Neural cell (in vitro differentiated cells): Measurements from ENCODE around the gene MTX3. TPM values are rescaled to one million over a fixed set of nuclear protein-coding genes. Genes with fewer than 3 reads are reported as not detected.

Experiments
- H2AFZ ChIP-seq: fragments of 200-600, 300-800 bp; sonication (generic), shearing (Covaris generic); 2 replicates; pipeline ENCODE4 v1.6.0; 2014; ENCODE audit warnings: low read depth, mild to moderate bottlenecking, antibody characterized with exemption, low read length, moderate library complexity
- H3F3A ChIP-seq: fragments of 200-600 bp; shearing (Covaris generic); 2 replicates; pipeline ENCODE4 v1.6.1; 2016; ENCODE audit warnings: mild to moderate bottlenecking, moderate library complexity, mixed read lengths, antibody characterized with exemption, low read length; ENCODE audit not compliant: insufficient read depth, poor library complexity, severe bottlenecking
- H3K27ac ChIP-seq: fragments of 200-600, 300-800 bp; sonication (generic), shearing (Covaris generic); 2 replicates; pipeline ENCODE4 v1.5.1; 2014; ENCODE audit warnings: mild to moderate bottlenecking, low read length, moderate library complexity
- H3K27me3 ChIP-seq: fragments of 300-800, 200-600 bp; sonication (generic), shearing (Covaris generic); 2 replicates; pipeline ENCODE4 v1.6.0; 2014; ENCODE audit warnings: mild to moderate bottlenecking, low read depth, low read length, moderate library complexity; ENCODE audit not compliant: insufficient read depth
- H3K36me3 ChIP-seq: fragments of 300-800, 200-600 bp; sonication (generic), shearing (Covaris generic); 2 replicates; pipeline ENCODE4 v1.5.1; 2014; ENCODE audit warnings: mild to moderate bottlenecking, antibody characterized with exemption, low read length, moderate library complexity; ENCODE audit not compliant: insufficient read depth
- H3K4me2 ChIP-seq: fragments of 300-800, 200-600 bp; sonication (generic), shearing (Covaris generic); 2 replicates; pipeline ENCODE4 v1.6.0; 2014; ENCODE audit warnings: mild to moderate bottlenecking, low read length
- H3K4me3 ChIP-seq: fragments of 300-800, 200-600 bp; sonication (generic), shearing (Covaris generic); 2 replicates; pipeline ENCODE4 v1.5.1; 2014; ENCODE audit warnings: mild to moderate bottlenecking, low read length, moderate library complexity
- H3K79me2 ChIP-seq: fragments of 200-600 bp; shearing (Covaris generic); replicated peaks from 2 replicates; pipeline ENCODE4 v1.6.0; 2014; ENCODE audit warnings: mild to moderate bottlenecking, low read length, moderate library complexity; ENCODE audit not compliant: insufficient read depth
- H3K9ac ChIP-seq: fragments of 300-800, 200-600 bp; sonication (generic), shearing (Covaris generic); 2 replicates; pipeline ENCODE4 v1.6.1; 2016; ENCODE audit warnings: mild to moderate bottlenecking, low read length, mixed read lengths
- H3K9me2 ChIP-seq: fragments of 200-600 bp; shearing (Covaris generic); 2 replicates; pipeline ENCODE4 v1.6.1; 2016; ENCODE audit warnings: mild to moderate bottlenecking, low read length, mixed read lengths; ENCODE audit not compliant: insufficient read depth
- H3K9me3 ChIP-seq: fragments of 200-600, 300-800 bp; sonication (generic), shearing (Covaris generic); 2 replicates; pipeline ENCODE4 v1.6.1; 2016; ENCODE audit warnings: mild to moderate bottlenecking, mixed run types, low read length, moderate library complexity, mixed read lengths
- H4K20me1 ChIP-seq: fragments of 200-600 bp; shearing (Covaris generic); 2 replicates; pipeline ENCODE4 v1.6.1; 2016; ENCODE audit warnings: mild to moderate bottlenecking, mixed run types; ENCODE audit not compliant: insufficient read depth
- EP300 ChIP-seq: fragments of 450-650 bp; conservative IDR thresholded peaks from 2 replicates; pipeline ENCODE4 v1.6.1; 2014; ENCODE audit warnings: antibody characterized with exemption, mild to moderate bottlenecking, moderate library complexity; ENCODE audit not compliant: poor library complexity, severe bottlenecking
- EZH2 ChIP-seq: fragments of 200-600, 300-800 bp; shearing (Covaris generic), sonication (generic); IDR thresholded peaks from 2 replicates; pipeline ENCODE4 v1.6.1; 2014; ENCODE audit warnings: antibody characterized with exemption, low read length, borderline replicate concordance, mild to moderate bottlenecking; ENCODE audit not compliant: insufficient read depth, poor library complexity, severe bottlenecking
- MXI1 ChIP-seq: fragments of 450-650 bp; conservative IDR thresholded peaks from 2 replicates; pipeline ENCODE4 v1.6.1; 2014; ENCODE audit warnings: antibody characterized with exemption, mild to moderate bottlenecking; ENCODE audit not compliant: poor library complexity, severe bottlenecking
- POLR2AphosphoS5 ChIP-seq: IDR thresholded peaks from 2 replicates; pipeline ENCODE4 v1.6.1; 2012
- RAD21 ChIP-seq: fragments of 450-650 bp; conservative IDR thresholded peaks from 2 replicates; pipeline ENCODE4 v1.6.1; 2014; ENCODE audit warnings: antibody characterized with exemption, mild to moderate bottlenecking, moderate library complexity
- TAF1 ChIP-seq: IDR thresholded peaks from 2 replicates; pipeline ENCODE4 v1.6.1; 2012; ENCODE audit warnings: low read depth
- polyA plus RNA-seq: library from polyadenylated mRNA; depleted of rRNA; stranded (reverse); fragments of >200 nt; gene quantifications from 2 replicates; pipeline ENCODE4 v1.2.3, GENCODE V29; 2014
- TF ChIP-seq, protein P1 (sequence below): fragments of 450-650 bp; IDR thresholded peaks from 2 replicates; pipeline ENCODE4 v1.5.1; 2014; ENCODE audit warnings: antibody characterized with exemption, mild to moderate bottlenecking, moderate library complexity; ENCODE audit not compliant: poor library complexity, severe bottlenecking
- TF ChIP-seq, protein P2 (sequence below): IDR thresholded peaks from 2 replicates; pipeline ENCODE4 v1.6.1; 2012; ENCODE audit warnings: borderline replicate concordance

MTX3 gene
- polyA plus RNA-seq, 1 donor from 2014 or later, result 20.8 TPM

DNA sequence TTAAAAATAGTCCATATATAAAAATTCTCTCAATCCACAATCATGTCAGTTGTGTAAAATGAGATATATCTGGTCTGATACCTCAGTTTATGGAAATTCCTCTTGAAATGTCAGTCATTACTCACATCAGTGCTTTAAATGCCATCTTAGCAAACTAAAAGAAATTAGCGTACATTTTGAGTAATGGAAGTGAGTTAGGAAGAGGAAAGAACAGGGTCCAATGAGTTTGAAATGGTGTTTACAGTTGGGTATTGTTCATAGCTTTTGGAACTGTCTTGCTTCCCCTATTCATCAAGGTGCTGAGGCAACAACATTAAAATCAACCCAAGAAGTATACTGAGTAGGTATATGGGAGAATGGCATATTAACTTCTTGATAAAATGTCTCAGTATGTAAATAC, 8.7 kb upstream of the MTX3 start:
- H3K79me2 ChIP-seq, result no peaks in the 10 kb centered on the region
- no peaks in the 10 kb centered on the region for H4K20me1 ChIP-seq
- no peak overlapping the region for H3K9ac ChIP-seq
- no peak overlapping the region for H3K4me3 ChIP-seq
- H3F3A ChIP-seq, result no peaks in the 10 kb centered on the region
- no peaks in the 10 kb centered on the region for H3K9me3 ChIP-seq
- H2AFZ ChIP-seq, result no peak overlapping the region
- no peaks in the 10 kb centered on the region for H3K9me2 ChIP-seq
- H3K27ac ChIP-seq, result no peak overlapping the region
- H3K4me2 ChIP-seq, result no peak overlapping the region
- H3K36me3 ChIP-seq, result no peaks in the 10 kb centered on the region
- H3K27me3 ChIP-seq, result no peaks in the 10 kb centered on the region
- TF ChIP-seq, protein P1, sequence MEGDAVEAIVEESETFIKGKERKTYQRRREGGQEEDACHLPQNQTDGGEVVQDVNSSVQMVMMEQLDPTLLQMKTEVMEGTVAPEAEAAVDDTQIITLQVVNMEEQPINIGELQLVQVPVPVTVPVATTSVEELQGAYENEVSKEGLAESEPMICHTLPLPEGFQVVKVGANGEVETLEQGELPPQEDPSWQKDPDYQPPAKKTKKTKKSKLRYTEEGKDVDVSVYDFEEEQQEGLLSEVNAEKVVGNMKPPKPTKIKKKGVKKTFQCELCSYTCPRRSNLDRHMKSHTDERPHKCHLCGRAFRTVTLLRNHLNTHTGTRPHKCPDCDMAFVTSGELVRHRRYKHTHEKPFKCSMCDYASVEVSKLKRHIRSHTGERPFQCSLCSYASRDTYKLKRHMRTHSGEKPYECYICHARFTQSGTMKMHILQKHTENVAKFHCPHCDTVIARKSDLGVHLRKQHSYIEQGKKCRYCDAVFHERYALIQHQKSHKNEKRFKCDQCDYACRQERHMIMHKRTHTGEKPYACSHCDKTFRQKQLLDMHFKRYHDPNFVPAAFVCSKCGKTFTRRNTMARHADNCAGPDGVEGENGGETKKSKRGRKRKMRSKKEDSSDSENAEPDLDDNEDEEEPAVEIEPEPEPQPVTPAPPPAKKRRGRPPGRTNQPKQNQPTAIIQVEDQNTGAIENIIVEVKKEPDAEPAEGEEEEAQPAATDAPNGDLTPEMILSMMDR, result no peak
- TF ChIP-seq POLR2AphosphoS5 (no peak), MXI1 (no peak), RAD21 (no peak), EP300 (no peak), TAF1 (no peak)
- TF ChIP-seq, protein P2, sequence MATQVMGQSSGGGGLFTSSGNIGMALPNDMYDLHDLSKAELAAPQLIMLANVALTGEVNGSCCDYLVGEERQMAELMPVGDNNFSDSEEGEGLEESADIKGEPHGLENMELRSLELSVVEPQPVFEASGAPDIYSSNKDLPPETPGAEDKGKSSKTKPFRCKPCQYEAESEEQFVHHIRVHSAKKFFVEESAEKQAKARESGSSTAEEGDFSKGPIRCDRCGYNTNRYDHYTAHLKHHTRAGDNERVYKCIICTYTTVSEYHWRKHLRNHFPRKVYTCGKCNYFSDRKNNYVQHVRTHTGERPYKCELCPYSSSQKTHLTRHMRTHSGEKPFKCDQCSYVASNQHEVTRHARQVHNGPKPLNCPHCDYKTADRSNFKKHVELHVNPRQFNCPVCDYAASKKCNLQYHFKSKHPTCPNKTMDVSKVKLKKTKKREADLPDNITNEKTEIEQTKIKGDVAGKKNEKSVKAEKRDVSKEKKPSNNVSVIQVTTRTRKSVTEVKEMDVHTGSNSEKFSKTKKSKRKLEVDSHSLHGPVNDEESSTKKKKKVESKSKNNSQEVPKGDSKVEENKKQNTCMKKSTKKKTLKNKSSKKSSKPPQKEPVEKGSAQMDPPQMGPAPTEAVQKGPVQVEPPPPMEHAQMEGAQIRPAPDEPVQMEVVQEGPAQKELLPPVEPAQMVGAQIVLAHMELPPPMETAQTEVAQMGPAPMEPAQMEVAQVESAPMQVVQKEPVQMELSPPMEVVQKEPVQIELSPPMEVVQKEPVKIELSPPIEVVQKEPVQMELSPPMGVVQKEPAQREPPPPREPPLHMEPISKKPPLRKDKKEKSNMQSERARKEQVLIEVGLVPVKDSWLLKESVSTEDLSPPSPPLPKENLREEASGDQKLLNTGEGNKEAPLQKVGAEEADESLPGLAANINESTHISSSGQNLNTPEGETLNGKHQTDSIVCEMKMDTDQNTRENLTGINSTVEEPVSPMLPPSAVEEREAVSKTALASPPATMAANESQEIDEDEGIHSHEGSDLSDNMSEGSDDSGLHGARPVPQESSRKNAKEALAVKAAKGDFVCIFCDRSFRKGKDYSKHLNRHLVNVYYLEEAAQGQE, result no peak

DNA sequence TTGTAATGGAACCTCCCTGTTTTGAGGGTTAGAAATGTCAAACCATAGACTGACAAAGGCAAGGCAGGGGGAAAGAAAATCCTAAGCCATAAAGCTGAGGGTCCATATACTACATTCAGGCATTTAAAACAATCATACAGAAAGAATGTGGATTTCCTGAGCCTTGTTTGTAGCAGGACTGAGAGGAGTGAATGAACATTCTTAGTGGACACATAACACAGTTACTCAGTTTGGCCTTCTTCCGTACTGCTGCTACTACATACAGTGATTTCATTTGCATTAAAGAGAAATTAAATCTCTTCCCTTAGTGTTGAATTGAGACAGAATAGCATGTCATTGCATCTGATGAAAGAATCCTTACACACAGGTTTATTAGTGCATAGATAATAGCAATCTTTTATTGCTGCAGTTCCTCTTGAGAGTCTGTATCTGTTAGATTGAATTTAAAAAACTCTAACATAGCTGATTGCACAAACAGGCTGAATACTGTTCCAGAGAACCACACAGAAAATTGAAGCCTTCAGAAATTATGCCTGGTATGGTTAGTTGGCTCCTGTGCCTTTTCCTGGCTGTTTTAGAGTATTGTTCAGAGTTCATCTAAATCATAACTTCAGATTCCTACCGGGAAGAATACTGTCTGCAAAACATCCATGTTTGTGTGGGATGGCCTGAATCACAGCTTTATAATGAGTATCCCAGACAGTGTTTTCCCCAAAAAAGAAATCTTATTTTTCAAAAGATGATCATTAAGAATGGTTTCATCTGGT, 2.0 kb upstream of the MTX3 start:
- H3K27ac ChIP-seq, result no peak overlapping the region
- H3K79me2 ChIP-seq, result peaks cover 18% of the 10 kb centered on the region
- H3K4me2 ChIP-seq, result no peak overlapping the region
- no peaks in the 10 kb centered on the region for H3K9me3 ChIP-seq
- no peaks in the 10 kb centered on the region for H3K27me3 ChIP-seq
- H3K36me3 ChIP-seq, result peaks cover 4% of the 10 kb centered on the region
- no peak overlapping the region for H3K4me3 ChIP-seq
- no peak overlapping the region for H2AFZ ChIP-seq
- TF ChIP-seq EP300 (no peak), EZH2 (no peak), POLR2AphosphoS5 (no peak)
- TF ChIP-seq, protein P2, result no peak
- TF ChIP-seq, protein P1, result no peak
- no peaks in the 10 kb centered on the region for H3F3A ChIP-seq
- no peaks in the 10 kb centered on the region for H4K20me1 ChIP-seq
- H3K9me2 ChIP-seq, result no peaks in the 10 kb centered on the region
- no peak overlapping the region for H3K9ac ChIP-seq
